C1 segment of cervical spinal cord (tissue), 14 donors: Measurements from ENCODE around the gene FAAH2.
"Not testable (repeated sequence)": the region's sequence is repeated elsewhere in the genome, so short reads cannot be mapped to it uniquely, and the experiment has no call there.

Experiments
- DNase-seq, 14 donors: peaks; one replicate each; lab custom pipeline; 2025; lab: John Stamatoyannopoulos, UW

Gene FAAH2, protein sequence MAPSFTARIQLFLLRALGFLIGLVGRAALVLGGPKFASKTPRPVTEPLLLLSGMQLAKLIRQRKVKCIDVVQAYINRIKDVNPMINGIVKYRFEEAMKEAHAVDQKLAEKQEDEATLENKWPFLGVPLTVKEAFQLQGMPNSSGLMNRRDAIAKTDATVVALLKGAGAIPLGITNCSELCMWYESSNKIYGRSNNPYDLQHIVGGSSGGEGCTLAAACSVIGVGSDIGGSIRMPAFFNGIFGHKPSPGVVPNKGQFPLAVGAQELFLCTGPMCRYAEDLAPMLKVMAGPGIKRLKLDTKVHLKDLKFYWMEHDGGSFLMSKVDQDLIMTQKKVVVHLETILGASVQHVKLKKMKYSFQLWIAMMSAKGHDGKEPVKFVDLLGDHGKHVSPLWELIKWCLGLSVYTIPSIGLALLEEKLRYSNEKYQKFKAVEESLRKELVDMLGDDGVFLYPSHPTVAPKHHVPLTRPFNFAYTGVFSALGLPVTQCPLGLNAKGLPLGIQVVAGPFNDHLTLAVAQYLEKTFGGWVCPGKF

GRCh38 chrX:57286507-57287251 is at the start of gene FAAH2:
Gene FAAH2 (plus strand): TSS chrX:57286706. CDS start chrX:57286826, 120 bp downstream.
- DNase-seq, result peak in 1 of 14 donors; percentile 60

DNA sequence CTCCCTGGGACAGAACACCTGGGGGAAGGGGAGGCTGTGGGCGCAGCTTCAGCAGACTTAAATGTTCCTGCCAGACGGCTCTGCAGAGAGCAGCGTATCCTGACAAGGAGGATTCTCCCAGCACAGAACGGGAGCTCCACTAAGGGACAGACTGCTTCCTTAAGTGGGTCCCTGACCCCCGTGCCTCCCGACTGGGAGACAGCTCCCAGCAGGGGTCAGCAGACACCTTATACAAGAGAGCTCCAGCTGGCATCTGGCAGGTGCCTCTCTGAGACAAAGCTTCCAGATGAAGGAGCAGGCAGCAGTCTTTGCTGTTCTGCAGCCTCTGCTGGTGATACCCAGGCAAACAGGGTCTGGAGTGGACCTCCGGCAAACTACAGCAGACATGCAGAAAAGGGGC is 44.5 kb upstream of the FAAH2 start:
- DNase-seq, result no peak

DNA sequence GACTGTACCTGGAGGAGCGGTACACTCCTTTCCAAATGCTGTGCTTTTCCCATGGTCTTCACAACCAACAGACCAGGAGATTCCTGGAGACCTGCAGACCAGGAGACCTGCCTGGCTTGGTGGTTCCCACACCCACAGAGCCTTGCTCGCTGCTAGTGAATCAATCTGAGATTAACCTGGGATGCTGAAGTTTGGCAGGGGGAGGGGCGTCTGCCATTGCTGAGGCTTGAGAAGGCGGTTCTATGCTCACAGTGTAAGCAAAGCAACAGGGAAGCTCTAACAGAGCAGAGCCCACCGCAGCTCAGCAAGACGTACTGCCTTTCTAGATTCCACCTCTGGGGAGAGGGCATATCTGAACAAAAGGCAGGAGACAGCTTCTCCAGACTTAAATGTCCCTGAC is 34.5 kb upstream of the FAAH2 start:
- DNase-seq, result no peak

DNA sequence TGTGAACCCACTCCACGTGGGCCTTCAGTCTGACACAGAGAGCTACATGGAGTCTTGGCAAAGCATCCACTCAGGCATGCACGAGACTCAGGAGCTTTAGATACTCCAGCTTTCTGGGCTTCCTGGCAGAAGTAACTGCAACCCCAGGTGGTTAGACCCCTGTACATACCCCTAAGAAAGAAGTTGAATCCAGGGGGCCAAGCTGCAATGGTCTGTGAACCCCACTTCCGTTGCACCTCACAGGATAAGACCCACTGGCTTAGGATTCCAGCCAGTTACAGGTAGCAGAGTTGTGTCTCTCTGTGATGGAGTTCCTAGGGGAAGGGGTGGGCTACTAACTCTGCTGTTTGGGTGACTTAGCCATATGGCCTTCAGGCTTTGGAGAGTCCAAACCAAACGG is 21.4 kb upstream of the FAAH2 start:
- DNase-seq, result no peak

DNA sequence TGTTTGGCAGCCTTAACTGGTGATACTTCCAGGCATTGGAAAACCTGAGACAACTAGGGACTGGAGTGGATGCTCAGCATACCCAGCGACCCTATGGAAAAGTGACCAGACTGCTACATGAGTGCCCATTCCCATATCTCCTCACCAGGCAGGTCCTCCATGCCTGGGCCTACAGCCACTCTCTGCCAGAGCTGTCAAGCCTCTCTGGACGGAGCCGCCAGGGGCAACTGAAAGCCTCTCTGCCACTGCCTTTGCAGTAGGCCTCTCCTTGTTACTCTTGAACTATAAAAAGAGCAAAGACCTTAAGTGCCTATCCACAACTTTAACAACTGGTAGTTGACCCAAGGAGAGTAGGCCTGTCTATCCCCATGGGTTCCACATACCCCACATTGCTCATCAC is 20.2 kb upstream of the FAAH2 start:
- no peak for DNase-seq

GRCh38 chrX:57266871-57267270 is 19.6 kb upstream of the FAAH2 start:
- DNase-seq, result no peak

GRCh38 chrX:57267308-57267707 is 19.2 kb upstream of the FAAH2 start:
- no peak for DNase-seq

DNA sequence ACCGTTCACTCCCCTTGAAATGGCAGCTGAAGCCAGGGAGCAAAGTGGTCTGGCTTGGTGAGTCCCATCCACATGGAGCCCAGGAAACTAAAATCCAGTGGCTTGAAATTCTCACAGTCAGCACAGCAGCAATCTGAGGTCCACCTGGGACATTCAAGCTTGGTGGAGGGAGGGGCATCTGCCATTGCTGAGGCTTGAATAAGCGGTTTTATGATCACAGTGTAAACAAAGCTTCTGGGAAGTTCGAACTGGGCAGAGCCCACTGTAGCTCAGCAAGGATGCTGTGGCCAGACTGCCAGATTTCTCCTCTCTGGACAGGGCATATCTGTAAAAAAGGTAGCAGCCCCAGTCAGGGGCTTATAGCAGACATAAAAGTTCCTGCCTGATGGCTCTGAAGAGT is 15.5 kb upstream of the FAAH2 start:
- DNase-seq, result no peak

DNA sequence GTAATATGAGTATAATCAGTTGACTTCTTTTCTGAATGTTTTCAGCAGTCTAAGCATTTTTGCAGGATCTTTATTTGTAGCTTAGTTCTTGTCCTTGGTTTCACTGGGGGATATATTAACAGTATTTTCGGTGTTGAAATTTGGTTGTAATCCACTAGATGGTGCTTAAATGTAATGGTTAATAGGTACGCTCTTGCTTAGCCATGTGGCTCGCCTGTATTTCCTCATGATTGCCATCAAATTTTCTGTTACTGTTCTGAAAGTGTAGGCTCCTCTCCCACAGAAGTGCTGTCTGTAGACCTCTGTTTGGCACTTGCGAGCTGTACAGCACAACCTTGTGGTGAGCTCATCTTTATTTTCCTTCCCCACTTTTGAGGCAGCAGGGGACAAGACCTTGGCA is 3.9 kb upstream of the FAAH2 start:
- DNase-seq, result peak in 1 of 14 donors; percentile 0

- no peak for DNase-seq
Measured at GRCh38 chrX:57285001-57285400, 1.5 kb upstream of the FAAH2 start.

GRCh38 chrX:57289089-57289488 is 2.6 kb downstream of the FAAH2 start:
- no peak for DNase-seq

GRCh38 chrX:57294961-57295360 is 8.5 kb downstream of the FAAH2 start:
- DNase-seq, result no peak

- not testable (repeated sequence) for DNase-seq
Measured at GRCh38 chrX:57295679-57296078, 9.2 kb downstream of the FAAH2 start.

GRCh38 chrX:57313583-57314215 is 27.2 kb downstream of the FAAH2 start:
- no peak for DNase-seq

DNA sequence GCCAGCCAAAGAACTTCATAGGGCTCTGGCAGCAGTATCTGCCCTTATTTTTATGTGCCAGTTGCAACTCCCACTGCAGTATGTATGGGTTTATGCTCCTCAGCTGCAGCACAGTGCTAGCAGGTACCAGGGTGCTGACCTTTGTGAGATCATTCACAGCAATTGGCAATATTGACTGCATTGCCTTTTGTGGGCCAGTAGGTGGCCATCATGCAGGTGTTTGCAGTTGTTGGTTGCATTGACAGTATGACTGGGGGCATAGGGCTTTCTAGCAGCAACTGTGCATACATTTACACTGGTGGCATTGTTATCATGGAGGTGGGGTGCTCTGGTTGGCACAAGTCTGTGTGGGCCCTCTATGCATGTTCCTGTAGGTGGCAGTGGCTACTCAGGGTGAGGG is 42.5 kb downstream of the FAAH2 start:
- DNase-seq, result peak in 1 of 14 donors; percentile 1

DNA sequence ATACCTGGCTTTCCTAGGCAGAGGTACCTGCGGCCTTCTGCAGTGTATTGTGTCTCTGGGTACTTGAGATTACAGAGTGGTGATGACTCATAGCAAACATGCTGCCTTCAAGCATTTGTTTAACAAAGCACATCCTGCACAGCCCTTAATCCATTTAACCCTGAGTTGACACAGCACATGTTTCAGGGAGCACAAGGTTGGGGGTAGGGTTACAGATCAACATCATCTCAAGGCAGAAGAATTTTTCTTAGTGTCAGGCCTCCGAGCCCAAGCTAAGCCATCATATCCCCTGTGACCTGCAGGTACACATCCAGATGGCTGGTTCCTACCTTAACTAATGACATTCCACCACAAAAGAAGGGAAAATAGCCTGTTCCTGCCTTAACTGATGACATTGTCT is 49.3 kb downstream of the FAAH2 start:
- not testable (repeated sequence) for DNase-seq

DNA sequence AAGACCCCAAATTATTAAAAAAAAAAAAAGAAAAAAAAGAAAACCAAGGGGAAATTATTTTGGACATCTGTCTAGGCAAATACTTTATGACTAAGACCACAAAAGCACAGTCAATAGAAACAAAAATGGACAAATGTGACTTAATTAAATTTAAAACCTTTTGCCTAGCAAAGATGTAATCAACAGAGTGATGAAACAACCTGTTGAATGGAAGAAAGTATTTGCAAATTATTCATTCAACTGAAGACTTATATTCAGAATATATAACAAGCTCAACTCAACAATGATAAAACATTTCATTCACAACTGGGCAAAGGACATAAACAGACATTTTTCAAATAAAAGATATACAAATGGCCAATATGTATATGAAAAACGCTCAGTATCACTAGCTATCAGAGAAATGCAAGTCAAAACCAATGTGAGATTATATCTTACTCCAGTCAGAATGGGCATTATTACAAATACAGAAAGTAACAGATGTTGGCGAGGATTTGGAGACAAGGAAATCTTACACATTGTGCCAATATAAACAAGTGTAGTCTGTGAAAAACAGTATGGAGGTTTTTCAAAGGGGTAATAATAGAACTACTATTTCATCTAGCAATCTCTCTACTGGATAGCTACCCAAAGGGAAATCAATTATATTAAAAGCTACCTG is 67.1 kb downstream of the FAAH2 start:
- no peak for DNase-seq

- DNase-seq, result no peak
Measured at GRCh38 chrX:57364145-57364544, 77.6 kb downstream of the FAAH2 start.

- no peak for DNase-seq
Measured at GRCh38 chrX:57366430-57366829, 79.9 kb downstream of the FAAH2 start.

DNA sequence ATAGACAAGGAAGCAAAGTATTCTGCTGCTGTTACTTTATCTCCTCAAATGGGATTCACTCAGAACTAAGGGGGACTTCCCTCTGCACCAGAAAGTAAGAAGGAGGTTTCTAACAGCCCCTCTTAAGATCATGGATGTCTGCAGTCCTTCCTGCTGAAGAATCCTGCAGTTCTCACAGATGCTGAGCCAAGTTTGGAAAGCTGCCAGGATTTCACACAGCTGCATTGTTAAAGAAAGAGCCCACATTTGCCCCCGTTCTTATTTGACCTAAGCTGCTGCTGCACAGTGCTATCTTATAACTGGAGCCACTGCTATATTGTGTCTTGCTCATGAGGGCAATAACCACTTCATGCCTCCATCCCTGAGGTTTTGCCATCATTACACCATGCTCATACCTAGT is 81.1 kb downstream of the FAAH2 start:
- DNase-seq, result peak in 6 of 14 donors; percentile 3 to 14 (median 6)

DNA sequence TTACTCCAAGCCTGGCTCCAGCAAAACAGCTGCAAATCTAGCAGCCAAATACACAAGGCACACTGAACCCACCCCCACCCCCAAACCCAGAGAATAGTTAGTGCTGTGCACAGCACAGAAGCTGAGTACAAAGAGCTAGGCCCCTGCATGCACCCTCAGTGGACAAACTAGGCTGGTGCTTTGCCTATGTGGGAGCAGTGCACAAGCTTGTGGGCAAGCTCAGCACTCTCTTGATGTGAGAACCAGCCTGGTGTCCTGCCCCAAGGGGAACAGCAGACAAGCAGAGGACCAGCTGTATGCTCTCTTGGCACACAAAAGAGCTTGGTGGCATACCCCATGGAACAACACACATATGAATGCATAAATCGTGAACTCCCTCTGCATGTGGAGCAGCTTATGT is 81.7 kb downstream of the FAAH2 start:
- no peak for DNase-seq

- no peak for DNase-seq
Measured at GRCh38 chrX:57379296-57379695, 92.8 kb downstream of the FAAH2 start.
